ENCODE data around the gene STXBP2.
A peak's percentile ranks its signal among the peaks of the same experiment; 100 is the strongest.

The STXBP2 gene

DNA sequence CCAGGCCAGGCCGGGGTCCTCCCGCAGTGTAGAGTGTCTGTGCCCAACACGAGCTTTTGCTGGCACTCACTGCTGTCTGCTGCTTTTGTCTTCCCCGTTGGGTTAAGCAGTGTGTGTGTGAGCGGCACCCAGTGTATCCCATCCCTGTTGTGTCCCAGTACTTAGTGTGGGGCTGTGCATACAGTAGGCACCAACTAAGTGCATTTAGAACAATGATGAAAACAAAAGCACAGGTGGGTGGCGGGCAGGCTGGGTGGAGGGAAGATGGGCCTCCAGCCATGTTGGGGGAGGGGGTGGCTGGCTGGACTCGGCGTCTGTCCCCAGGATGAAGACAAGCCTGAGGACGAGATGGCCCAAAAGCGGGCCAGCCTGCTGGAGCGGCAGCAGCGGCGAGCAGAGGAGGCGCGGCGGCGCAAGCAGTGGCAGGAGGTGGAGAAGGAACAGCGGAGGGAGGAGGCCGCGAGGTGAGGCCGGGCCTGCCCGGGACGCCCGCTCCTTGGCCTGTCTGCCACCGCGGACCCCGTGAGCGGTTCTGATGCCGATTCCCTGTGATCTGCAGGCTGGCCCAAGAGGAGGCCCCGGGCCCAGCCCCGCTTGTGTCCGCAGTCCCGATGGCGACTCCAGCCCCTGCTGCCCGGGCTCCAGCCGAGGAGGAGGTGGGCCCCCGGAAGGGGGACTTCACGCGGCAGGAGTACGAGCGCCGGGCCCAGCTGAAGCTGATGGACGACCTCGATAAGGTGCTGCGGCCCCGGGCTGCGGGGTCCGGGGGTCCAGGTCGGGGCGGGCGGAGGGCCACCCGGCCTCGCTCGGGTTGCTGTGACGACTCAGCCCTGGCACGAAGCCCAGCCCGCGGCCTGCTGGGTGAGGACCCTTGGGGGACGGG lies 21.8 kb upstream of the STXBP2 start:
- DNase-seq = no peak

GRCh38 chr19:7617172-7617571 lies 19.7 kb upstream of the STXBP2 start:
- DNase-seq = no peak

GRCh38 chr19:7617735-7618134 lies 19.2 kb upstream of the STXBP2 start:
- DNase-seq = no peak

GRCh38 chr19:7618348-7618747 lies 18.6 kb upstream of the STXBP2 start:
- no peak for DNase-seq

DNA sequence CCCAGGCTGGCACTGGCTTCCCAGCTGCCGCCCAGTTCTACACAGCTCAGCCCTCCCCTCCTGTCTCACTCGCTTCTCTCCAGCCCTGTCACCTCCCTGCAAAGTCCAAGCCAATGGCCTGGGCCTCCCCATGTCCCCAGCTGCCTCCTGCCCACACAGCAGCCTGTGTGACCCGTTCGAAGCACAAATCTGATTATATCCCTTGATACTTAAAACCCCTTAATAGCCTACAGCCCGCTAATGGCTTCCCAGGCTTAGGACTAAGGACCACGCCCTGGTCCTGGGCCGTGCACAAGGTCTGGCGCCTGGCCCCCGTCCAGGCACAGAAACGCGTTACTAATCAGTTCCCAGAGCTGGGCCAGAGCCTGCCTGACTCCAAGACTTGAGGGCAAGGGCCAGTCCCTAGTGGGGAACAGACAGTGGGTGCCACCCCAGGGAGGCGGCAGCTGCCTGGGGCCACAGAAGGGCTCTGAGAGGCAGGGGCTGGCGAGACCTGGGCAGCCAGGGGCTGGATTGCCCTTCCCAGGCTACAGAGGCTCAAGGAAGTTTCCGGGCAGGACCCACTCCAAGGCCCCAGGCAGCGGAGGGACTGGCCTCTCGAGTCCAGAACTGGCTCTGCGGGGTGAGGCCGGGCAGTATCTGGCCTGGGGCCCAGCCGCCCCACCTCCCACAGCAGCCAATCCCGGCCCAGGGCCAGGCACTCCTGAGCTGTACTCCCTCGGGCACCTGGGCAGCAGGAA lies 18.0 kb upstream of the STXBP2 start:
- DNase-seq = no peak

DNA sequence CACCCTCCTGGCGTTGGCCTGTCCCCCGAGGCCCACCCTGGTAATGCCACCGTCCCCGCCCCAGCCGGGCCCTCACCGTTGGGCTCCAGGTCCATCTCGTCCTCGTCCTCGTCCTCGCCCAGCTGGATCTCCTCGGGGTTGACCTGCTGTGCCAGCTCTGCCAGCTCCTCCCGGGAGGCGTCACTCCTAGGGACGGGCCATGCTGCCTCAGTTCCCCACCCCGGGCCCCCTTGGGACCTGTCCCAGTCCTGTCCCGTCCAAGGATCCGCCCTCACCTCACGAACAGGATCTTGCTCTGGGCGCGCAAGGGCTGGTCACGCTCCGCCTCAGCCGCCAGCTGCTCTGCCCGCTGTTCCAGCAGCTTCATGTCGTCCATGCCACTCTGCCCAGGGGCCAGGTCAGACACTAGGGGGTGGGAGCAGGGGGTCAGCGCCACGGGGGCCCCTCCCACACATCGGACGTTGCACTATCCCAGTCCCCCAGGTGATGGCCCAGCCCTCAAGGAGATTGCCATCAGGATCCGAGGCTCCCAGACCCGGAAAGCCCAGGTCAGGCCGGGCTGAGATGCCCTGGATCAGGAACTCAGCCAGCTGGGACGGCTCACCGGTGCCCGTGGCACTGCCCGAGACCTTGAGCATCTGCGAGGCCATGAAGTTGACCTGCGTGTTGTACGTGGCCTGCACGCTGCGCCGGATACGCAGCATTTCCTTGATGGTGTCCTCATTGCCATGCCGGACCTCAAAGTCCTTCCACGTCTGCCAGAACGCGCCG lies 17.1 kb upstream of the STXBP2 start:
- DNase-seq = no peak

DNA sequence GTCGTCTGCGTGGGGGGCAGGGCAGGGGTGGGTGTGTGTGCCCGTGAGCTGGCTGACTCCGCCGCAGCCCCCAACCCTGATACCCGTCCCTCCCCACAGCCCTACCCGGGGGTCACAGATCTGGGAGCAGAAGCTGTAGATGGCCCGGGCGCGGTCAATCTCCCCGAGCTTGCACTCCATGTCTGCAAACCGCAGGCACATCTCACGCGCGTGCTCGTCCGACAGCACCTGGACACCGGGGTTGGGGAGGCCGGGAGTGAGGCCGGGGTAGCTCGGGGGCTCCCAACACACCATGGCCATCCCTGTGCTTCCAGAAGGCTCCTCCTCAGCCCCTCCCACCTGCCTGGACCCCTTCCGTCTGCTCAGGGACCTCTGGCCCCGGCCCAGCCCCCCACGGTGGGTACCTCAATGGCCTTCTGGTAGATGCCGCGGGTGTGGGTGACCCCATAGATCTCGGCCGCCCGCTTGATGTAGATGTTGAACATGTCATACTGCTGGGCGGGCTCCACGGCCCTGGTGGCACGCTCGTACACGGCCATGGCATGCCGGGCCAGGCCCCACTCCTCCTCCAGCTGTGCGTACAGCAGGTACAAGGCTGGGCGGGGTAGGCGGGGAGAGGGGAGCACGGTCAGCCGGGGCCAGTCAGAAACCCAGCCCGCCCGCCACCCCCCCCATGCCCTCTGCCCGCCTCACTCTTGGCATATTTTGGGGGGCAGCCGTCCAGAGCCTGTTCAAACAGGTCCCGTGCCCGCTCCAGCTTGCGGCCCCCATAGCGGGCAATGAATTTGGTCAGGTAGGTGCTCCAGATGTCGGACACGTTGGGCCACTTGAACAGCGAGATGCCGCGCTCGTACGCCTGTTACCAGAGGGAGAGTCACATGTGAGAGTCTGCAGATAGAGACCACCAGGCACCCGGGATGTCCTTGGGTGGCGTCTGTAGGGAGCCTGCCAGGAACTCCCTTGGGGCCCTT lies 16.2 kb upstream of the STXBP2 start:
- DNase-seq = no peak

DNA sequence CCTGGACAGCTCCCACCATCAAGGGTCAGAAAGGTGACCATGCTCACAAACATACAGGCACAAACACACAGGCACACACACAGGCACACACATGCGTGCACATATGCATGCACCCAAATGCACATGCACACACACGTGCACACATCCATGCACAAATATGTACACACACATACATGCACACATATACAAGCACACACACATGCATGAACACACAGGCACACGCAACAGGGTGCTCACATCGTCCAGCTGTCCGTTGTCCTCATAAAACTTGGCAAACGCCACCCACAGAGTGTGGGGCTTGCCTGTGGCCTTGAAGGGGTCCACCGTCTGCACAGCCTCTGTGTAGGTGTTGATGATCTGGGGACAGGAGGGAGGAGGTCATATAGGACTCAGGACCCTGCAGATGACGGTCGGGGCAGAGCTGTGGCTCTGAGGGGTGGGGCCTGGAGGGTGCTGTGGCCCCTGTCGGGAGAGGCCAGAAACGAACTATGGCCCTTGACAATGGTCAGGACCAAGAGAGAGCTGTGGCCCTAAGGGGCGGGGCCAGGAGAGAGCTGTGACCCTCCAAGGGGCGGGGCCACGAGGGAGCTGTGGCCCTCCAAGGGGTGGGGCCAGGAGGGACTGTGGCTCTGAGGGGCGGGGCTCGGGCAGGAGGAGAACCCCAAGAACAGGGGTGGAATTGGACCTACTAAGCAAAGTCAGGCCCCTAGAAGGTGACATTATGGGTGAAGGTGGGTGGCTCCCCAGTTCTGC lies 13.8 kb upstream of the STXBP2 start:
- peak in 1 of 2 experiments; percentile 45 for DNase-seq

- no peak for DNase-seq
Measured at GRCh38 chr19:7623725-7624603, 12.9 kb upstream of the STXBP2 start.

GRCh38 chr19:7624810-7625209 lies 12.1 kb upstream of the STXBP2 start:
- no peak for DNase-seq

GRCh38 chr19:7625763-7626372 lies 11.0 kb upstream of the STXBP2 start:
- DNase-seq = no peak

- no peak for DNase-seq
Measured at GRCh38 chr19:7627166-7627565, 9.7 kb upstream of the STXBP2 start.

DNA sequence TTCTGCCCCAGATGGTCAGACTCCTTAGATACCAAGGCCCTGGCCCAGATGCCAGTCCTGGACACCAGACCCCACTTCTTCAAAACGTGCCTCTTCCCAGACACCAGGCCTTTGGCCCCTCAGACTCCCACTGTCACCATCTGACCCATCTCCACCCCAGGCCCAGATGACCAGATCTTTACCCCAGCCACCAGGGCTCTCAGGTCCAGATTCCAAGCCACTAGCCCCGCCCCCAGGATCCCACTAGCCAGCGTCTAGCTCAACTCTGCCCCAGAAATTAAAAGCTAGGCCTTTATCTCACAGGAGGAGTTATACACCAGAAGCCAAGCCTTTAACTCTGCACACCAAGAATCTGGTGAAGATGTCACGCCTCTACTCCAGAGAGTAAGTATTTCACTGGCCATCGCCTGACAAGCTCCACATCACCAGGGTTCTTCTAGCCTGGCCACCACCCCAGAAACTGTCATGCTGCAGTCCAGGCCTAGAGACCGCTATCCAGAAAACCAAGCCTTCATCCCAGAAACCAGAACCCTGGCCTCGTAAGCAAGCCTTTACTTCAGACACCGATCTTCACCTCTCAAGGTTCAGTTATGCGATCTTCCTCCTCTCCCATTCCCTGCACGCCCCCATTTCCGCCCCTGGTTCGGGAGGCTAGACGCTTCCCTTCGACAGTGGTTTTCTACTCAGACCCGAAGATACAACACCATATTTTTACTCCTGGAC lies 8.2 kb upstream of the STXBP2 start:
- DNase-seq = no peak

DNA sequence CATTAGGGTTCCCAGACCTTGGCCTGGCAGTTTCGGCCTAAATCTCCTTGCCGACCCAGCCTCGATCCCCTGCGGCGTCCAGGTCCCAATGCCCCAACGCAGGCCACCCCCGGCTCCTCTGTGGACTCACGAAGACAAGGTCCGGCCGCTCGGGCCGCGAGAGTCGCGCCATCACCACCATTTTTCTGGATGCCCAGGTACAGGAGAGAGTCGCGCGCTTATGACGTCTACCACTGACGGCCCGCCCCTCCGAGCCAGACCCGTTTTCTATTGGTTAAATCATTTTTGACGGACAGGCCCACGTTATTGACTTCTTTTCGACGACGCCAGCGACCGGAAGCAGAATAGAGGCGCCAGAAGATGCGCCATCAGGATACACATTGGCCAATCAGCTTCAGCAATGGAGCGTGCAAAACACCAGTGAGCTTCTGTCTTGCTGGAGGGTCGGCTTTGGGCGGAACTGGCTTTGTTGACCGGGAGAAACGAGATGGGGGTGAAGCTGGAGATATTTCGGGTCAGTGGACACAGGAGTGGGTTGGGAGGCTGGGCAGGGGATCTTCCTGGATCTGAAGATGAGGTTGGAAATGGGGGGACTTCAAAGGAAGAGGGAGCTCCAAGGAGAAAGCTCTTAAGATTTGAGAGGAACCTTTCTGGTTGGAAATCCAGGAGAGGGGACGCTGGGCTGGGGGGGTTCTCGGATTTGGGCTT lies 7.4 kb upstream of the STXBP2 start, which contains the start of the genes PET100 and XAB2:
TSS of gene PET100 (plus strand) at position 447 of the 708 bp plus-strand sequence. CDS start at position 488, 41 bp downstream.
TSS of gene XAB2 (minus strand) at position 199 of the 708 bp plus-strand sequence. CDS start at position 181, 18 bp downstream.
- peak; percentile 95 to 96 for DNase-seq

DNA sequence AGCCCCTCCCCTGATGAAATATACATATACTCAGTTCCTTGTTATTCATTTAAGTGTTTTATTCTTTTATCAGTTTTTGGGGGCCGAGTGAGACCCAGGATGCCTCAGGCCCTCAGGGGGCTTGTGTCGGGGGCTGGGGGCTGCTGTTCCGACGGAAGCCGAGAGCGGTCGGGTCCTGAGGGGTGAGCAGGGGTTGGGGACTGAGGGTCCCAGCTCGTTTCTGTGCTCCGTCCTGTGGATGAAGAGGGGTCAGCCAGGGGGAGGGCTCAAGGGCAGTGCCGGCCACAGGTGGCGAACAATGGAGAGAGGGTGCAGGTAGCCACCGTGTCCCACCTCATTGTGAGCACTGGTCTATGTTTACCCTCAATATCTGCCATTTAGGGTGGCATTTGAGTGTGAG lies 5.3 kb upstream of the STXBP2 start:
- no peak for DNase-seq

GRCh38 chr19:7632340-7633203 lies 4.3 kb upstream of the STXBP2 start:
- no peak for DNase-seq

DNA sequence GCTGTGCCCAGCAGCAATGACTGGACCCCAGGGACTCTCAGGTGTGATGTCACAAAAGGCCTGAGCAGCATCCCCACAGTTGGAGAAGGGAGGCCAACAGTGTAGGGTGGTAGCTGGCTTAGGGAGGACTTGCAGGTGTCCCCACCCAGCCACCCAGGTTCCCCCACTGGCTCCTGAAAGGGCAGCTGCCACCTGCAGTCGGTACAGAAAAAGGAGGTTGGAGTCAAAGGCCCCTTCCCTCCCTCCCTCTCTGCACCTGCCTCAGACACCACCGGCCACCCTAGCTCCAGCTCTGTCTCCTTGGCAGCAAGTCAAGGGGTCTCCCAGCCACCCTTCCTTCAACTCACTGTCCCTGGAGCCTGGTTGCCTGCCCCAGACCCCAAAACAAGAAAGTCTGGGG lies 3.2 kb upstream of the STXBP2 start, which contains the start of gene PCP2:
TSS of gene PCP2 (minus strand) at position 22 of the 400 bp plus-strand sequence. CDS start 262 bp downstream, outside the sequence.
- no peak for DNase-seq
